Measurements from ENCODE around the gene NSMCE1.

Gene NSMCE1

DNA sequence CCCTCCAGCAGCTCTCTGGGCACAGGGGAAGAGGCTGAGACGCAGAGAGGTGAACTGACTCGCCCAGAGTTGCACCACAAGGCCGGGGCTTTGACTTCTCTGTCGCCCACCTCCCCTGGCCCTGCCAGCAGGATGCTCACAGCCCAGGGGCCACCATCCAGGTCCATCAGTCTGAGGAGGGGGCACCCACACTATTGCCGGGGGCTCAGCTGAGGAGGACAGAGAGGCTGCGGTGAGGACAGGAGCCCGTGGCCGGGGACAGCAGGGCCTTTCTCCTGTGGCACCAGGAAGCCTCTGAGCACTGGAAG, 32.7 kb downstream of the NSMCE1 start:
- Histone ChIP-seq H3K4me1 (ENCODE audit: low read length) (peaks cover 63% of the 10 kb centered on the region), H3K79me2 (ENCODE audit: low read length) (no peaks in the 10 kb centered on the region), H3K9ac (ENCODE audit: low read length) (no peak overlapping the region), H3K27me3 (ENCODE audit: low read depth, low read length) (no peaks in the 10 kb centered on the region), H2AFZ (ENCODE audit: low read depth, low read length) (no peak overlapping the region), H3K27ac (ENCODE audit: low read length) (no peak overlapping the region), H4K20me1 (ENCODE audit: insufficient read depth, low read length) (no peaks in the 10 kb centered on the region), H3K36me3 (replicated peaks; ENCODE audit: low read depth, low read length) (peaks cover 3% of the 10 kb centered on the region), H3K4me3 (ENCODE audit: low read length) (no peak overlapping the region), H3K9me3 (ENCODE audit: insufficient read depth, low read length) (no peaks in the 10 kb centered on the region; the same call in 1 of the 2 replicates), H3K4me2 (ENCODE audit: low read length) (no peak overlapping the region)
- TF ChIP-seq EZH2phosphoT487 (IDR thresholded peaks at IDR 0.05; ENCODE audit: low read depth): no peak
- TF ChIP-seq, protein P1, sequence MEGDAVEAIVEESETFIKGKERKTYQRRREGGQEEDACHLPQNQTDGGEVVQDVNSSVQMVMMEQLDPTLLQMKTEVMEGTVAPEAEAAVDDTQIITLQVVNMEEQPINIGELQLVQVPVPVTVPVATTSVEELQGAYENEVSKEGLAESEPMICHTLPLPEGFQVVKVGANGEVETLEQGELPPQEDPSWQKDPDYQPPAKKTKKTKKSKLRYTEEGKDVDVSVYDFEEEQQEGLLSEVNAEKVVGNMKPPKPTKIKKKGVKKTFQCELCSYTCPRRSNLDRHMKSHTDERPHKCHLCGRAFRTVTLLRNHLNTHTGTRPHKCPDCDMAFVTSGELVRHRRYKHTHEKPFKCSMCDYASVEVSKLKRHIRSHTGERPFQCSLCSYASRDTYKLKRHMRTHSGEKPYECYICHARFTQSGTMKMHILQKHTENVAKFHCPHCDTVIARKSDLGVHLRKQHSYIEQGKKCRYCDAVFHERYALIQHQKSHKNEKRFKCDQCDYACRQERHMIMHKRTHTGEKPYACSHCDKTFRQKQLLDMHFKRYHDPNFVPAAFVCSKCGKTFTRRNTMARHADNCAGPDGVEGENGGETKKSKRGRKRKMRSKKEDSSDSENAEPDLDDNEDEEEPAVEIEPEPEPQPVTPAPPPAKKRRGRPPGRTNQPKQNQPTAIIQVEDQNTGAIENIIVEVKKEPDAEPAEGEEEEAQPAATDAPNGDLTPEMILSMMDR (IDR thresholded peaks at IDR 0.05; ENCODE audit: low read depth, low read length): no peak

GRCh38 chr16:27235055-27235937, 33.3 kb downstream of the NSMCE1 start:
- no peak overlapping the region for H3K4me2 ChIP-seq (ENCODE audit: low read length)
- no peak overlapping the region for H3K4me3 ChIP-seq (ENCODE audit: low read length)
- H3K79me2 ChIP-seq (ENCODE audit: low read length): no peaks in the 10 kb centered on the region
- H3K27me3 ChIP-seq (ENCODE audit: low read depth, low read length): no peaks in the 10 kb centered on the region
- no peaks in the 10 kb centered on the region for H4K20me1 ChIP-seq (ENCODE audit: insufficient read depth, low read length)
- no peak overlapping the region for H2AFZ ChIP-seq (ENCODE audit: low read depth, low read length)
- H3K36me3 ChIP-seq (replicated peaks; ENCODE audit: low read depth, low read length): peaks cover 5% of the 10 kb centered on the region
- H3K9ac ChIP-seq (ENCODE audit: low read length): no peak overlapping the region
- TF ChIP-seq EZH2phosphoT487 (IDR thresholded peaks at IDR 0.05; ENCODE audit: low read depth): no peak
- TF ChIP-seq, protein P1 (IDR thresholded peaks at IDR 0.05; ENCODE audit: low read depth, low read length): peak; percentile 93
- H3K9me3 ChIP-seq (ENCODE audit: insufficient read depth, low read length): no peaks in the 10 kb centered on the region; the same call in 1 of the 2 replicates
- H3K27ac ChIP-seq (ENCODE audit: low read length): no peak overlapping the region
- peaks cover 68% of the 10 kb centered on the region for H3K4me1 ChIP-seq (ENCODE audit: low read length)

- Histone ChIP-seq H3K27me3 (ENCODE audit: low read depth, low read length) (no peaks in the 10 kb centered on the region), H4K20me1 (ENCODE audit: insufficient read depth, low read length) (no peaks in the 10 kb centered on the region), H2AFZ (ENCODE audit: low read depth, low read length) (no peak overlapping the region), H3K4me3 (ENCODE audit: low read length) (no peak overlapping the region), H3K36me3 (replicated peaks; ENCODE audit: low read depth, low read length) (peaks cover 5% of the 10 kb centered on the region), H3K79me2 (ENCODE audit: low read length) (no peaks in the 10 kb centered on the region), H3K27ac (ENCODE audit: low read length) (no peak overlapping the region), H3K9ac (ENCODE audit: low read length) (no peak overlapping the region), H3K9me3 (ENCODE audit: insufficient read depth, low read length) (no peaks in the 10 kb centered on the region; the same call in 1 of the 2 replicates), H3K4me2 (ENCODE audit: low read length) (no peak overlapping the region), H3K4me1 (ENCODE audit: low read length) (peaks cover 68% of the 10 kb centered on the region)
- TF ChIP-seq, protein P1 (IDR thresholded peaks at IDR 0.05; ENCODE audit: low read depth, low read length): no peak
- no peak for TF ChIP-seq EZH2phosphoT487 (IDR thresholded peaks at IDR 0.05; ENCODE audit: low read depth)
These were observed 34.0 kb downstream of the NSMCE1 start for GRCh38 chr16:27234603-27235002.

GRCh38 chr16:27234171-27234570, 34.4 kb downstream of the NSMCE1 start:
- Histone ChIP-seq H3K27ac (ENCODE audit: low read length) (no peak overlapping the region), H4K20me1 (ENCODE audit: insufficient read depth, low read length) (no peaks in the 10 kb centered on the region), H3K36me3 (replicated peaks; ENCODE audit: low read depth, low read length) (peaks cover 5% of the 10 kb centered on the region), H2AFZ (ENCODE audit: low read depth, low read length) (no peak overlapping the region), H3K27me3 (ENCODE audit: low read depth, low read length) (no peaks in the 10 kb centered on the region), H3K9ac (ENCODE audit: low read length) (no peak overlapping the region; the same call in 1 of the 2 replicates), H3K4me3 (ENCODE audit: low read length) (no peak overlapping the region), H3K4me1 (ENCODE audit: low read length) (peaks cover 68% of the 10 kb centered on the region), H3K79me2 (ENCODE audit: low read length) (no peaks in the 10 kb centered on the region), H3K9me3 (ENCODE audit: insufficient read depth, low read length) (no peaks in the 10 kb centered on the region; the same call in 1 of the 2 replicates), H3K4me2 (ENCODE audit: low read length) (peak overlapping the region; percentile 89; the same call in 1 of the 2 replicates)
- no peak for TF ChIP-seq EZH2phosphoT487 (IDR thresholded peaks at IDR 0.05; ENCODE audit: low read depth)
- TF ChIP-seq, protein P1 (IDR thresholded peaks at IDR 0.05; ENCODE audit: low read depth, low read length): no peak
